NOMO-1 treated with DMSO at 0.1 percent for 48 hours (cell line): Measurements from ENCODE around the gene ABCC4.

ENCODE experiments used
- DNase-seq: peaks from one replicate; lab custom pipeline; 2025; ENCODE audit not compliant: unreplicated experiment; lab: John Stamatoyannopoulos, UW

ABCC4 gene, protein sequence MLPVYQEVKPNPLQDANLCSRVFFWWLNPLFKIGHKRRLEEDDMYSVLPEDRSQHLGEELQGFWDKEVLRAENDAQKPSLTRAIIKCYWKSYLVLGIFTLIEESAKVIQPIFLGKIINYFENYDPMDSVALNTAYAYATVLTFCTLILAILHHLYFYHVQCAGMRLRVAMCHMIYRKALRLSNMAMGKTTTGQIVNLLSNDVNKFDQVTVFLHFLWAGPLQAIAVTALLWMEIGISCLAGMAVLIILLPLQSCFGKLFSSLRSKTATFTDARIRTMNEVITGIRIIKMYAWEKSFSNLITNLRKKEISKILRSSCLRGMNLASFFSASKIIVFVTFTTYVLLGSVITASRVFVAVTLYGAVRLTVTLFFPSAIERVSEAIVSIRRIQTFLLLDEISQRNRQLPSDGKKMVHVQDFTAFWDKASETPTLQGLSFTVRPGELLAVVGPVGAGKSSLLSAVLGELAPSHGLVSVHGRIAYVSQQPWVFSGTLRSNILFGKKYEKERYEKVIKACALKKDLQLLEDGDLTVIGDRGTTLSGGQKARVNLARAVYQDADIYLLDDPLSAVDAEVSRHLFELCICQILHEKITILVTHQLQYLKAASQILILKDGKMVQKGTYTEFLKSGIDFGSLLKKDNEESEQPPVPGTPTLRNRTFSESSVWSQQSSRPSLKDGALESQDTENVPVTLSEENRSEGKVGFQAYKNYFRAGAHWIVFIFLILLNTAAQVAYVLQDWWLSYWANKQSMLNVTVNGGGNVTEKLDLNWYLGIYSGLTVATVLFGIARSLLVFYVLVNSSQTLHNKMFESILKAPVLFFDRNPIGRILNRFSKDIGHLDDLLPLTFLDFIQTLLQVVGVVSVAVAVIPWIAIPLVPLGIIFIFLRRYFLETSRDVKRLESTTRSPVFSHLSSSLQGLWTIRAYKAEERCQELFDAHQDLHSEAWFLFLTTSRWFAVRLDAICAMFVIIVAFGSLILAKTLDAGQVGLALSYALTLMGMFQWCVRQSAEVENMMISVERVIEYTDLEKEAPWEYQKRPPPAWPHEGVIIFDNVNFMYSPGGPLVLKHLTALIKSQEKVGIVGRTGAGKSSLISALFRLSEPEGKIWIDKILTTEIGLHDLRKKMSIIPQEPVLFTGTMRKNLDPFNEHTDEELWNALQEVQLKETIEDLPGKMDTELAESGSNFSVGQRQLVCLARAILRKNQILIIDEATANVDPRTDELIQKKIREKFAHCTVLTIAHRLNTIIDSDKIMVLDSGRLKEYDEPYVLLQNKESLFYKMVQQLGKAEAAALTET (N-terminal part only)

DNA sequence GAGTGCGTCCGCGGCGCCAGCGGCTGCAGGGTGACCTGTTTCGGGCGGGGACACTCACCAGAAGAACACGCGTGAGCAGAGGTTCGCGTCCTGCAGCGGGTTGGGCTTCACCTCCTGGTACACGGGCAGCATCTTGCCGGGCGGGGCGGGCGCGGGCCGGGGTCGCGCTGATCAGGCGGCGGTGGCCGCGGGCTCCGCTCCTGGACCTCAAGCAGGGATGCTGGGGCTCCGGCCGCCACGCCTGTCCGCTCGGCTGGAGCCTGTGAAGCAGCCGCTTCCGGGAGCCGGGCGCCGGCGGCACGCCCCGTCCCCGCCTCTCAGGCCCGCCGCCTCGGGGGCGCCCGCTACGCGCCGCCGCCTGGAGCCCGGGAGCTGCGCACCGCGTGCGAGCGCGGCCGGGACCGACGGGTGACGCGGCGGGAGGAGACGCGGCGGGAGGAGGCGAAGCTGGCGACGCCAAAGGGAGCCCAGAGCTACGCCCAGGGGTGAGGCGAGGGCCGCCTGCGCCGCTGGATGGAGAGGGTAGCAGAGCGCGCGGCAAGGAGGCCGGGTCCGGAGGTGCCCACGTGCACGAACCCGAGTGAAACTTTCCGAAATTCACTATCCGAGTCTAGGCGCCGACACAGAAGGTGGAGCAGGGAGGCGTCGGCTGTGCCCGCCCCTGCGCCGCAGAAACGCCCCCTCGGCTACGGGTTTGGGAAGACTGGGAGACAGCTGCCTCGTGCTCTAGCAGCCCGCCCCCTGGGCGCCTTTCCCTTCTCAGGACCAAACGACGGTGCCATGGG is at the start of gene ABCC4:
Gene ABCC4 (minus strand): TSS at position 269 of the 785 bp plus-strand sequence. CDS start 137 bp downstream, at position 132.
- DNase-seq: peak; percentile 67

DNA sequence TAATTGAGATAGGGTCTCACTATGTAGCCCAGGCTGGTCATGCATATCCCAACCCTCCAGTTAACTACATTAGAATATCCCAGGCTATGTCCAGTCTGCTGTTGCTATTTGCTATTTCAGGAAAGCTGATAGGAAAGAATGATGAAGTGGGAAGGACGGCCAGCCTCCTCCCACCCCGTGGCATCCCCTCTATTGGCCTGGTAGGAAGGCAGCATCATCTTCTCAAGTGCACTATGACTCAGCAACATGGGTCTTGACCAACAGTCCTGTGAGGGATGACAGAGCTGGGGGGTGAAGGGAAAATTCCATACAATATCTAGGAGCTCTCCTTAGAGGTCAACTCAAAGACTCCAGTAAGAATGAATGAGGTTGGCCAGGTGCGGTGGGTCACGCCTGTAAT is 48.0 kb upstream of the ABCC4 start:
- no peak for DNase-seq

DNA sequence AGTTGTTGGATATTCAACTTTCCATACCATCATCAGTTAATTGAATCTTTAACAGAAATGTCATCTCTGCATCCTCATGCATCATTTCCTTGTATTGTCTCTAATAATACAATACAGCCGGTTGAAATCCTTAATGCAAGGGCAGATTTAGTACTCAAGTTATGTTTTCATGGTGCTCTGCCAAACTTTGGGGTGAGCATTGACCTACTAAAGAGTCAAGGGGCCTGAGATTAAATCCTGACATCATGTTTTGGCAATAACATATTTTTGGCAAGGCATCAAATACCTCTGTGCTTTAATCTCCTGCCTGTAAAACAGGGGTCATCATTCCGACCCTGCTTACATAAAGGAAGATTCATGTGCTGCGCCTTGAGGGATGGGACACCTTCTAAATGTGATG is 42.7 kb upstream of the ABCC4 start:
- no peak for DNase-seq

DNA sequence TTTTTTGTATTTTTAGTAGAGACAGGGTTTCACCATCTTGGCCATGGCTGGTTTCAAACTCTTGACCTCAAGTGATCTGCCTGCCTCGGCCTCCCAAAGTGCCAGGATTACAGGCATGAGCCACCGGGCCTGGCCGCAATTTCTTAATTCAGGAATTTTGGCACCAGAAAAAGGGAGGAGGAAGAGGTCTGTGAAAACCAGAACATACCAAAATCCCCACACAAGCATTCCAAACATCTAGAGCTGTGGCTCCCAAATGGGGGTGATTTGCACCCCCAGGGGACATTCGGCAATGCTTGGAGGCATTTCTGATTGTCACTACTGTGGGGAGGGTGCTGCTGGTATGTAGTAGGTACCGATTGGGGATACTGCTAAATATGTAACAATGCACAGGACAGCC is 40.2 kb upstream of the ABCC4 start:
- no peak for DNase-seq

DNA sequence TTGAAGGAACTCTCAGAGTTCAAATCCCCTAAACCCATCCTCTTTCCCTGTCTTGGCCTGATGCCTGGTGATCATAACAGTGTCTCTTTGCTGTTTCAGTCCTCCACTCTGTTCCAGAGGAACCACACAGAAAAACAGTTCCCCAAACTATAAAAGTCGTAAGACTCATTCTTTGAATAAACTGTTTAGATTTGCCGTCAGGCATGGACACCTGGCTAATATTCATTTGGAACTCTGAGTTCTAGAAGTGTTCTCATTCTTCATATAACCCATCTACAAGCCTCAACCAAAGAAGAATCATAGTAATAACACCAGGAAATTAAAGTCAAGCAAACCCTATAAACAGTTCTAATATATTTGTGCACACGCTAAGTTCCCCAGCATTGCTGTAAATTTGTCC is 37.7 kb upstream of the ABCC4 start:
- DNase-seq: no peak

DNA sequence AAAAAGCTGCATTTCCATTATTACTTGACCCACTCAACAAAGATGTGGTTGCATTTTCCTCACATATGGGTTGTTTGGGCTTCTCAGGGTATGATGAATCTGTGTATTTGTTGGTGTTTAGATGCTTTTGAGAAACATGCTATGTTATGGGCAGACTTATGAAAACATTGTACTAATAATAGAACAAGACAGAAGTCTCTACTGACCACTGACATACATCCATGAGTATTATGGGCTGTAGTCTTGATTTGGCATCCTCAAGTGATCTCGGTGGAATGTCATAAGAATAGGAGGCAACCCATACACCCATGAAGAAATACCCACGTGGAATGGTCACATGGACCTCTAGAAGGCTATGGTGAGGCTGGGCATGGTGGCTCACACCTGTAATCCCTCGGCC is 36.3 kb upstream of the ABCC4 start:
- DNase-seq: no peak

DNA sequence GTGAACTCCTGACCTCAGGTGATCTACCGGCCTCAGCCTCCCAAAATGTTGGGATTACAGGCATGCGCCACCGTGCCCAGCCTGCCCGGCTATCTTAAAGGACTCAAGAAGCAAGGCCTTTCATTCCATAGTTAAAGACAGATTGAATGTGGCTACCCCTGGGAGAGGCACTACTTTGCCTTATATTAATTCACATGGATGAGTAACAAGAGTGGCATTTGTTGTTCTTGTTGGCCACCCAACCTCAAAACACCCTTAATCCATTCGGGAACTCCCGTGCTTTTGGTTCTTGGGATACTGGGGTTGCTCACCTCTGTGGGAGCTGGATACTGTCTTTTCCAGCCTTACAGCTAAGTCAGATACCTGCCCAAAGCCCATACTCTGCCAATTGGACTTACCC is 34.4 kb upstream of the ABCC4 start:
- DNase-seq: no peak

DNA sequence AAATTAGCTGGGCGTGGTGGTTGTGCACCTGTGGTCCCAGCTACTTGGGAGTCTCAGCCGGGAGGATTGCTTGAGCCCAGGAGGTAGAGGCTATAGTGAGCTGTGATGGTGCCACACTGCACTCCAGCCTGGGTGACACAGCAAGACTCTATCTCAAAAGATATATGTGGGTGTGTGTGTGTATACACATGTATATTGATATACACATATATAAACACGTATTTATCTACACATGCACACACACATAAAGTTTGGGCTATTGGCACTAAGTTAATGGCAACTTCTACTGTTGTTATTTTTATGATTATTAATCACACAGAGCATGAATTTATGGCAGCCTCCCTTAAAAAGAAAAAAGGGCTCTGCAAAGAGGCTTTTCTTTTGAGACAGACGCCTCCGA is 27.1 kb upstream of the ABCC4 start:
- no peak for DNase-seq

DNA sequence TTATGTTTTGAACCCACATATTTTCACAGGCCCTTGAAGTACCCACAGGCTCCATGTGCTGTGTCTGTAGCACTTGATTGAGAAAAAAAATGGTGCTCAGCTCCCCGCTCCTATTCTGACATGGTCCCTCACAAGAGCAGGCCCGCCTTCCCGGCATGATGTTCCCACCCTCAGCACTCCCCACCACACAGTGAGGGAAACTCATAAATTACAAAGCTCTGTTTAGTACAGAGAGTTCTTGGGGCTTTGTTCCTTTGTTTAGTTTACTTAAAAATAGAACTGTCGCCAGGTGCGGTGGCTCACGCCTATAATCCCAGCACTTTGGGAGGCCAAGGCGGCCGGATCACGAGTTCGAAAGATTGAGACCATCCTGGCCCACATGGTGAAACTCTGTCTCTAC is 25.9 kb upstream of the ABCC4 start:
- DNase-seq: no peak

DNA sequence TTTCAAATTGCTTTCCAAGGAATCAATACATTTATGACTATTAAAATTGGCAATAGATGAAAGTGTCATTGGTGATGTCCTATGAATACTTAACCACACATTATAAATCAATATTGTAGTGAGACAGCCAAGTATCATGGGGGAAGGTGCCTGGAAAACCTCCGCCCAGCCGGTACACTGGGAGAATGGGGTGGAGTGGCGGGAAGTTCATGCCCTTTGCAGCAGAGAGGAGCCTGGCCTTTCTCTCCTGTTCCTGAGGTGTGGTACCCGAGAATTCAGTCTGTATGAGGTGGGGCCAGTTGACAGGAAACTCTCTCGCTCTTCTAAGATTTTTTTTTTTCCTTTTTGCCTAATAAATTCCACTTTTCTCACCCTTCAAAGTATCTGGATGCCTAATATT is 25.4 kb upstream of the ABCC4 start:
- no peak for DNase-seq

DNA sequence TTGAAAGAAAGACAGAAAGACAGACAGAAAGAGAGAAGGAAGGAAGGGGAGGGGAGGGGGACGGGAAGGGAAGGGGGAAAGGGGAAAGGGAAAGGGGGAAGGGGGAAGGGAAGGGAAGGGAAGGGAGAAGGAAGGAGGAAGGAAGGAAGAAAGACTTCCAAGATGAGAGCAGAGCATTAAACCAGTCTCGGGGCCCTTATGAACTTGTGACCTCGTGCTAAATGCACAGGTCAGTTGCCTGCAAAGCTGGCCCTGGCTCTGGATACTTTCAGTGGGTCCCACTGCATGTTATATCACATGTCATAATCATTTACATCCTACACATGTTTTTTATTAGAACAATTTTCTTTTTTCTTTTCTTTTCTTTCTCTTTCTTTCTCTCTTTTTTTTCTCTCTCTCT is 24.2 kb upstream of the ABCC4 start:
- no peak for DNase-seq

DNA sequence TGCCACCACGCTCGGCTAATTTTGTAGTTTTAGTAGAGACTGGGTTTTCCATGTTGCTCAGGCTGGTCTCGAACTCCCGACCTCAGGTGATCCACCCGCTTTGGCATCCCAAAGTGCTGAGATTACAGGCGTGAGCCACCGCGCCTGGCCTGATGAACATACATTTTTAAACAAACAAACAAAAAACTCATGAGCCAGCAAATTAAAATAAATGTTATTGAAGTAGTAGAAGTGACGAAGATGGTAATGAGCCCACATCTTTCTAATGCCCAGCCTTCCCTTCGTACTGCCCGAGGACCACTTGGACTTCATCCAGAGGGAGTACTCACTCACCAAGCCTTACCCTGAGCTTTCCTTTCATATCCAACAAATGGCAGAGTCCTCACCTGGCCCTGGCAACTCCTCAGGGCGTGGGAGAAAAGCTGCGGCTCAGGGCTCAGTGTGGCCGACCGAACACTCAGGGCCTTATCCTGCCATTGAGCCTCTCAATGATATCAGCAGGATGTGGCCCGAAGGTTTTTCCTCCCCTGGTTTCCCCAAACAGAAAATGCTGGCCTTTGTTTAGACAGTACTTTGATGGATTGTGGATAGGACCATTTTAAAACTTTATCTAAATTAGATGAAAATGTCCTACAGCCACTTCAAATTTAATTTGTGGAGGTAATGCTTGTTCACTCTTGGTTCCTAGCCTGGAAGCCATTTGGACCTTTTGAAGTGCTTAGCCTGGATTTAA is 22.8 kb upstream of the ABCC4 start:
- DNase-seq: no peak

DNA sequence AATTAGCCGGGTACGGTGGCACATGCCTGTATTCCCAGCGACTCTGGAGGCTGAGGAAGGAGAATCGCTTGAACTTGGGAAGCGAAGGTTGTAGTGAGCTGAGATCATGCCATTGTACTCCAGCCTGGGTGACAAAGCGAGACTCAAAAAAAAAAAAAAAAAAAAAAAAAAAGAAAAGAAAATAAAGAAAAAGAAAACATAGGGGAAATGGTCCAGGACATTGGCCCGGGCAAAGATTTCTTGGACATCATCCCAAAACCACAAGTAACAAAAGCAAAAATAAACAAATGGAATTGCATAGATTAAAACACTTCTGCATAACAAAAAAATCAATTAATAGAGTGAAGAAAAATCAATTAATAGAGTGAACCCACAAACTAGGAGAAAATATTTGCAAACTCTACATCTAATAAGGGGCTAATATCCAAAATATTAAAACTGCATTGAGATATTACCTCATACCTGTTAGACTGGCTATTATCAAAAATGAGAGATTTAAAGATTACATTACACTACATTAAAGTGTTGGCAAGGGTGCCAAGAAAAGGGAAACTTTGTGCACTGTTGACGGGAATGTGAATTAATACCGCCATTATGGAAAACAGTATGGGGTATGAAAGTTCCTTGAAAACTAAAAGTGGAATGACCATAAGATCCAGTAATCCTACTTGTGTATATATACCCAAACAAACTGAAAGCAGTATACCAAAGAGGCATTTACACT is 18.5 kb upstream of the ABCC4 start:
- no peak for DNase-seq

DNA sequence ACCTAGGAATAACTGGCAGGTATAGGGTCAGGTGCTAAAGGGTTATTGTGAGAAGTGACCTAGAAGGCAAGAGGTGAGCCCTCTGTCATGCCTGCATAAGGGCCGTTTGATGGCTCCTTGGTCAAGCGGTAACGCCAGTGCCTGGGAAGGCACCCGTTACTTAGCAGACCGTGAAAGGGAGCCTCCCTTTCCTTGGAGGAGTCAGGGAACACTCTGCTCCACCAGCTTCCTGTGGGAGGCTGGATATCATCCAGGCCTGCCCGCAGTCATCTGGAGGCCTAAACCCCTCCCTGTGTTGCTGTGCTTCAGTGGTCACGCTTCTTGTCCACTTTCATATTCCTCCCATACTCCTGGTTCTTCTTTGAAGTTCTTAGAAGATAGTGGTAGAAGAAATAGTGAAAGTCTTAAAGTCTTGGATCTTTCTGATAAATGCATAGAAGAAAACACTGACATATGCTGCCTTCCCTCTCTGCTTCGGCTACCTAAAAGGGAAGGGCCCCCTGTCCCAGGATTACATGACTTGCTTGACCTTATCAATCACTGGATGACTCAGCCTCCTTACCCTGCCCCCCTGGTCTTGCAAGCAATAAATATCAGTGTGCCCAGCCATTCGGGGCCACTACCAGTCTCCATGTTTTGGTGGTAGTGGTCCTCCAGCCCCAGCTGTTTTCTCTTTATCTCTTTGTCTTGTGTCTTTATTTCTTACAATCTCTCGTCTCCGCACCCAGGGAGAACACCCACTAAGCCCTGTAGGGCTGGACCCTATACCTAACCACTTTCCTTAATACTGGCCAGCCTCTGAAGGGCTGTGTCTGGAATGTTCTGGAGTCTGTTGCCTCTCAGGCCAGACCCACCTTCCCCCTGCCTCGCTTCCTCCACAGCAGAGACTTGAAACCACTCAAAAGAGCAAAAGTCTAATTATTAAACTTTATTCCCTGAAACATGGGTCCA is 16.1 kb upstream of the ABCC4 start:
- DNase-seq: no peak

DNA sequence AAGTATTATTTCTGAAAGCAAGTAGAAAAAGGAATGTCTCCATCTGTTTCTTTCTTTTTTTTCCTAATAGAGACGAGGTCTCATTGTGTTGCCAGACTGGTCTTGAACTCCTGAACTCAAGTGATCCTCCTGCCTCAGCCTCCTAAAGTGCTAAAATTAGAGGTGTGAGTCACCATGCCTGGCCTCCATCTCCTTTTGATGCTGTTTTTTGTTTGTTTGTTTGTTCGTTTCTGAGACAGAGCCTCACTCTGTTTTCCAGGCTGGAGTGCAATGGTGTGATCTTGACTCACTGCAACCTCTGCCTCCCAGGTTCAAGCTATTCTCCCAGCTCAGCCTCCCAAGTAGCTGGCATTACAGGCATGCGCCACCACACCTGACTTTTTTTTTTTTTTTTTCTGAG is 14.5 kb upstream of the ABCC4 start:
- DNase-seq: no peak

DNA sequence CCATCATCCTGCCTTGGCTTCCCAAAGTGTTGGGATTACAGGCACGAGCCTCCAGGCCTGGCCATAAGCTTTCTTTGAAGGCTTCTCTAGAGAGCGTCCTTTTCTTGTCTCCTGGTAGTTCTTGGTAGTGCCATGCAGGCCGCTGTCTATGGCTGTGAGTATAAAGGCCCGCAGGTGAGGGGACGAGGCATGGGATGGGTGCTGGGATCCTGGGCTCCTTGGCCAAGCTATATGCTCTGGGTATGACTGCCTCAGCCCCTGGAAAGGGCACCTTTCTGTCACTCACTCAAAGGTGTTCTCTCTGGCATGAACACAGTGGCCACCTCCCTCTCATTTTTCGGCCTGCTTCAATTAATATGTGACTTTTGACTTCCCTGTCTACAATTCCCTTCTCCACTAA is 6.3 kb upstream of the ABCC4 start:
- no peak for DNase-seq

DNA sequence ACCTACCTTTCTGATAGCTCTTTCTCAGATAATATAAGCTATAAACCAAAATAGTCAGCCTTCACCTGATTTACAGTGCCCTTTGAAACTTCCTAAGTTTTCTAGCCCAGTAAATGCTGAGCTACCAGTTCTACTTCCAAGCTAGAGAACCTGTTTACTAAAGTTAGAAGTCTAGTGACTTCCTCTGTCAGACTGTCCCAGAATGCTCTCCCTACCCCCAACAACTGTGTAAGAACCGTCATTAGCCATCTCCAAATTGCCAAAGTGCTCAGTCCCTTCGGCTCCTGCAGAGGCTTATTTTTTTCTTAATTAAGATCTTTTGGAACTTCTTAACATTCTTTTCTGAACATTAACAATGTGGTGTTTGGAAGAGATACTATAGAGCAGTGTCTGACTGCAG is 3.2 kb upstream of the ABCC4 start:
- peak; percentile 53 for DNase-seq

DNA sequence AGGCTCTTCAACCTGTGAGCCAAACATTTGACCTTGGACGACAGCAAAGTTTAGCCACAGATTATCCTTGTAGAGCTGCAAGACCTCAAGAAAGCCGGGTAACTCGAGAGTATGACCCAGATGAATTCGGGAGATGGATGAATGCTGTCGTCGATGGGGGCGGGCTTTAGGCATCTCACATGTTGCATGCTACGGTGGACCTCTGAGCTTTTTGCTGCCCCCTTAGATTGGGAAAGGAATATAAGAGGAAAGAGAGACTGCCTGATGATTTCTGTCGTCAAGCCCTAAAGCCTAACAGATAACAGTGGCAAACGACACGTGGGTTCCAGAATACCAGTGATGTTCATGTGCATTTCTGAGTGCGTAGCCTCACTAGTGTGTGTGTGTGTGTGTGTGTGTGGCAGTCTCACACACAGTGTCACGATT is 730 bp upstream of the ABCC4 start:
- peak; percentile 49 for DNase-seq
